Amniotic stem cell (primary cell): Measurements from ENCODE around the gene IPO8.
"Not testable (repeated sequence)": the region's sequence is repeated elsewhere in the genome, so short reads cannot be mapped to it uniquely, and the experiment has no call there.

Source experiments
- DNase-seq: peaks from one replicate; lab custom pipeline; 2025; lab: John Stamatoyannopoulos, UW

Gene IPO8

GRCh38 chr12:30603129-30603528, 92.5 kb downstream of the IPO8 start:
- DNase-seq, result no peak

DNA sequence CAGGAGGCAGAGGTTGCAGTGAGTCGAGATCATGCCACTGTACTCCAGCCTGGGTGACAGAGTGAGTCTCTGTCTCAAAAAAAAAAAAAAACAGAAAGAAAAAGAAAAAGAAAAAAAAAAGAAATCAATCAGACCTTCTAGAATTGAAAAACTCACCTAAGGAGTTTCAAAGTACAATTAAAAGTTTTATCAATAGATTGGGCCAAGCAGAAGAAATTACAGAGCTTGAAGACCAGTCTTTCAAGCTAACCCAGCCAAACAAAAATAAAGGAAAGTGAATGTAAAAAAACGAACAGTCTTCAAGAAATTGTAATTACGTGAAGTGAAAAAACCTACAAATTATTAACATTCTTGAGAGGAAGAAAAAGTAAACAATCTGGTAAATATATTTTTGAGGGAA, 93.0 kb downstream of the IPO8 start:
- no peak for DNase-seq

- no peak for DNase-seq
Observed at GRCh38 chr12:30599608-30600007, 96.1 kb downstream of the IPO8 start.

DNA sequence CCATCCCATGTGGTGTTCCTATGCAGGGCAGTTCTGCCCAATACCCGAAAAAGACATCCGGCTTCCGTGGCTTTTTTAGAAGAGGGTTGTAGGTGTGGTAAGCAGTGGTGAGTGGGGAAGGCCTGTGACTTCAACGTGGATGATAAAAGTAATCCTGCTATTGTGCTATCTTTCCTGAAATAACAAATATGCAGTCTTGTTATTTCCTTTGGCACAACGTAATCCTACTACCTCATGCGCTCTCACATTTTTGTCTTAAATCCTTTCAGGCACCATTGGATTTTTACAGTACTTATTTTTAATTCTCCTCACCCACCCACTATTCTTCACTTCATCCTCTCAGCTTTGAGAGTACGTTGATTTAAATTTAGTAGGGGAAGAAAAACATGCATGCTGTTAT, 96.8 kb downstream of the IPO8 start:
- no peak for DNase-seq

GRCh38 chr12:30595742-30596141, 99.9 kb downstream of the IPO8 start:
- DNase-seq, result no peak

DNA sequence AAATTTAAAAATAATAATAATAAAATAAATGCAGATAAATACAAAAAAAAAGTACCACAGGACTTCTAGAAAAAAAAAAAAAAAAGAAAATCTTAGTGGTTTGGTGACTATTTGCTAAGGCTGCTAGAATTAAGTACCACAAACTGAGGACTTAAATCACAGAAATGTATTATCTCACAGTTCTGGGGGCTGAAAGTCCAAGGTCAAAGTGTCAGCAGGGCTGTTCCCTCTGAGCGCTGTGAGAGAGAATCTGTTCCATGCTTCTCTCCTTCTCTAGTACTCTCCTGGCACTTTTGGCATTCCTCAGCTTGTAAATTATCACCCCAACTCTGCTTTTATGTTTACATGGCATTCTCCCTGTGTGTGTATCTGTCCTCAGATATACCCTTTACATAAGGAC, 101.2 kb downstream of the IPO8 start:
- DNase-seq, result no peak

GRCh38 chr12:30588572-30588971, 107.1 kb downstream of the IPO8 start:
- DNase-seq, result not testable (repeated sequence)

DNA sequence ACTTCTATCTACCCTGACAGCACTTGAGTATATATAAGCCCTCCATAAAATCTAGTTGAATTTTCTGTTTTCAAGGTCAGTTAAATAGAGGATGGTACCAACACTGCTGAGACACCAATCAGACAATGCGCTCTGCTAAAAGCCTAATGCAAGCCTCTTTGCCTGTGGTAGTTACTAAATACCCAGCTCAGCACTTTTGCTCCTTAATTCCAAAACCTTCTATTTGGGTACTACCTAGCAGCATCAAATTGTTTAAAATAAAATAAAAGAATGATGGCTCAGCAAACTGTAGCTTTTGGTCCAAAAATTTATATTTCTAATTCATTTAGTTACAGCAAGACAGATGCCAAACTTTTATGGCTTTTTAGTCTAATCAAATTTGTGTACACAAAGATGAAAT, 107.9 kb downstream of the IPO8 start:
- DNase-seq, result no peak

DNA sequence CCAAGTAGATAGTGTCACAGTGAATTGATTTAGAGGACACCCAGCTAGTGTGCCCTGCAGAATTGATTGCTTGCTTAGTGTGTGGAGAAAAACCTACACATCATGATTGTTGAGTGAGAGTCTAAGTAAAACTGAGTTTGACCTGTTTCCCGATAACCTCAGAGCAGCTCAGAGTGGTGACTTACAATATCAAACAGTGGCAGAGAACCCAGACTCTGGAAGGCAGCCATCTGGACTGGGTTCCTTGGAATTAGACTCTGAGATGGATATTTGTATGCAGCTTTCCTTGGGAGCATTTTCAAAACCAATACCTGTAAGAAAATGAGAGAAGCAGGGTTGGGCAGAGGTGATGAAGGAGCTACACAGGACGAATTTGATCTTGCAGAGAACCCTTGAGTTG, 109.8 kb downstream of the IPO8 start:
- no peak for DNase-seq

- DNase-seq, result no peak
Observed at GRCh38 chr12:30582943-30583342, 112.7 kb downstream of the IPO8 start.

DNA sequence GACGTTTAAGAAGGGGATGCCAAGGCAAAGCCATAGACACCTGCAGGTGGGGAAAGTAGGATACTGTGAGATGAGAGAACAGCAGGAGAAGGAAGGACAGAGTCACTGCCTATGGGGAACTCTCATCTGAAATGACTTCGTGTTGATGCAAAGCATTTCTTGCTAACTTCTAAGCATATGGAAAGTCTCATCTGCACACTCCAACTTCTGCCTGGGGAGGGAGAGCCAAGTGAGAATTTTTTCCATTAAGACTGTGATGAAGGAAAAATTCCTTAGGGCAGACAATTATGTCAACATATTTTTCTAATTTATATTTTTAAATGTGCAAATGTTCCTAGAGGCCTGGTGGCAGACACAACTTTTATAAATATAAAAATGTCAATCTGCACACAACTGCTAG, 115.3 kb downstream of the IPO8 start:
- DNase-seq, result no peak
